Liver (tissue), 9 donors: ENCODE data around the gene RPUSD1. TPM values are rescaled to one million over a fixed set of nuclear protein-coding genes. Genes with fewer than 3 reads are reported as not detected.

ENCODE experiments used
- DNase-seq: peaks from one replicate; pipeline ENCODE4 v3.0.0-alpha.2; 2017; ENCODE audit warnings: low spot score
- H3K27ac ChIP-seq, 2 donors: one replicate each; pipeline ENCODE4 v1.7.0; 2013; ENCODE audit warnings: inconsistent platforms in 2 of 2, low read length in 2 of 2, control low read depth in 1 of 2, low read depth in 1 of 2, mild to moderate bottlenecking in 1 of 2
- H3K27me3 ChIP-seq, 4 donors: one replicate each; pipeline versions ENCODE4 v1.6.1 to v1.7.0; 2013; ENCODE audit warnings: low read length in 3 of 4, inconsistent platforms in 1 of 4, mild to moderate bottlenecking in 1 of 4, moderate library complexity in 1 of 4; ENCODE audit not compliant: control insufficient read depth in 4 of 4, insufficient read depth in 4 of 4
- H3K36me3 ChIP-seq, 4 donors: one replicate each; pipeline versions ENCODE4 v1.6.1 to v1.7.0; 2013; ENCODE audit warnings: low read length in 3 of 4, mild to moderate bottlenecking in 3 of 4, low read depth in 1 of 4, moderate library complexity in 1 of 4; ENCODE audit not compliant: control insufficient read depth in 4 of 4, insufficient read depth in 3 of 4
- H3K4me1 ChIP-seq, 4 donors: one replicate each; pipeline versions ENCODE4 v1.6.1 to v1.7.0; 2013; ENCODE audit warnings: low read length in 3 of 4, mild to moderate bottlenecking in 3 of 4, moderate library complexity in 1 of 4; ENCODE audit not compliant: control insufficient read depth in 4 of 4, insufficient read depth in 4 of 4
- H3K4me3 ChIP-seq, 3 donors: one replicate each; pipeline versions ENCODE4 v1.6.1 to v1.7.0; 2013; ENCODE audit warnings: low read length in 3 of 3, control low read depth in 1 of 3, low read depth in 1 of 3, mild to moderate bottlenecking in 1 of 3
- H3K9ac ChIP-seq, 2 donors: one replicate each; pipeline ENCODE4 v1.7.0; 2013; ENCODE audit warnings: low read length in 2 of 2, mild to moderate bottlenecking in 2 of 2, moderate library complexity in 2 of 2, control low read depth in 1 of 2, low read depth in 1 of 2
- H3K9me3 ChIP-seq, 4 donors: one replicate each; pipeline versions ENCODE4 v1.6.1 to v1.7.0; 2013; ENCODE audit warnings: low read length in 3 of 4; ENCODE audit not compliant: control insufficient read depth in 4 of 4
- ATF3 ChIP-seq: IDR thresholded peaks from 2 replicates; pipeline ENCODE4 v1.6.1; 2016; ENCODE audit warnings: antibody characterized with exemption
- FOXA1 ChIP-seq: IDR thresholded peaks from 2 replicates; pipeline ENCODE4 v1.6.1; 2016; ENCODE audit warnings: antibody characterized with exemption
- FOXA2 ChIP-seq: IDR thresholded peaks from 2 replicates; pipeline ENCODE4 v1.6.1; 2016; ENCODE audit warnings: antibody characterized with exemption
- GABPA ChIP-seq, 2 donors: IDR thresholded peaks in 1 of 2; conservative IDR thresholded peaks in 1 of 2; 2 replicates each; pipeline ENCODE4 v1.6.1; 2016; ENCODE audit warnings: antibody characterized with exemption in 2 of 2, mild to moderate bottlenecking in 1 of 2, moderate library complexity in 1 of 2
- HNF4G ChIP-seq: IDR thresholded peaks from 2 replicates; pipeline ENCODE4 v1.6.1; 2016; ENCODE audit warnings: antibody characterized with exemption
- MAX ChIP-seq: IDR thresholded peaks from 2 replicates; pipeline ENCODE4 v1.6.1; 2016; ENCODE audit warnings: antibody characterized with exemption
- NR2F2 ChIP-seq: IDR thresholded peaks from 2 replicates; pipeline ENCODE4 v1.6.1; 2016; ENCODE audit warnings: antibody characterized with exemption
- RAD21 ChIP-seq, 2 donors: IDR thresholded peaks; 2 replicates each; pipeline ENCODE4 v1.6.1; 2016; ENCODE audit warnings: antibody characterized with exemption in 2 of 2, mild to moderate bottlenecking in 2 of 2
- RXRA ChIP-seq, 2 donors: IDR thresholded peaks; 2 replicates each; pipeline ENCODE4 v1.6.1; 2017 to 2018; ENCODE audit warnings: antibody characterized with exemption in 2 of 2, mild to moderate bottlenecking in 1 of 2
- SP1 ChIP-seq: IDR thresholded peaks from 2 replicates; pipeline ENCODE4 v1.6.1; 2018; ENCODE audit warnings: antibody characterized with exemption, mild to moderate bottlenecking
- TAF1 ChIP-seq: conservative IDR thresholded peaks from 2 replicates; pipeline ENCODE4 v1.6.1; 2016; ENCODE audit warnings: antibody characterized with exemption, mild to moderate bottlenecking
- YY1 ChIP-seq: IDR thresholded peaks from 2 replicates; pipeline ENCODE4 v1.6.1; 2016; ENCODE audit warnings: antibody characterized with exemption, mild to moderate bottlenecking
- WGBS: extraction: QIAGEN DNeasy Blood & Tissue Kit; methylation state at CpG from one replicate; pipeline ENCODE4 v1.1.7; 2013; 5-methylcytosine and 5-hydroxymethylcytosine counted together
- polyA plus RNA-seq, 2 donors: library from polyadenylated mRNA; stranded (reverse) in 1 of 2; unstranded in 1 of 2; fragments of 200-250 nt in 1 of 2; fragments of >200 nt in 1 of 2; fragmentation: Nextera tagmentation in 1 of 2; extraction: Ambion mirVana in 1 of 2; gene quantifications; one replicate each; pipeline versions ENCODE4 v1.2.1 to v1.2.3, GENCODE V29; 2013 to 2015
- total RNA-seq, 2 donors: library from RNA; depleted of rRNA; stranded (reverse); fragments of >200 nt; gene quantifications; one replicate each; pipeline ENCODE4 v1.2.3, GENCODE V29; 2014
- TF ChIP-seq, protein P1 (sequence below): fragments of 150-350 bp; IDR thresholded peaks from 2 replicates; pipeline ENCODE4 v1.5.1; 2017; ENCODE audit warnings: improper control_type of control experiment, low read depth, low read length; ENCODE audit not compliant: missing input control
- TF ChIP-seq, protein P2 (sequence below): IDR thresholded peaks from 2 replicates; pipeline ENCODE4 v1.6.1; 2016; ENCODE audit warnings: antibody characterized with exemption
- TF ChIP-seq, protein P3 (sequence below): IDR thresholded peaks from 2 replicates; pipeline ENCODE4 v1.6.1; 2016; ENCODE audit warnings: antibody characterized with exemption, mild to moderate bottlenecking
- donor health status: healthy.
- donor health status: healthy.
- donor health status: healthy.
- donor health status: healthy.
- donor health status: healthy.

Gene RPUSD1
- total and polyA plus RNA-seq, 4 donors = 4.5 to 10.7 (median 8.9) TPM

GRCh38 chr16:775236-775796 lies 12.9 kb downstream of the RPUSD1 start:
- no peak for DNase-seq
- Histone ChIP-seq H3K9me3 (no peaks in the 10 kb centered on the region), H3K4me3 (no peak overlapping the region), H3K9ac (no peak overlapping the region), H3K36me3 (no peaks in the 10 kb centered on the region), H3K27me3 (no peaks in the 10 kb centered on the region), H3K27ac (no peak overlapping the region), H3K4me1 (no peaks in the 10 kb centered on the region)
- no peak for TF ChIP-seq HNF4G
- TF ChIP-seq MAX = no peak
- TF ChIP-seq YY1 = no peak
- WGBS = 79% methylated on average over 36 of the region's 36 CpGs

DNA sequence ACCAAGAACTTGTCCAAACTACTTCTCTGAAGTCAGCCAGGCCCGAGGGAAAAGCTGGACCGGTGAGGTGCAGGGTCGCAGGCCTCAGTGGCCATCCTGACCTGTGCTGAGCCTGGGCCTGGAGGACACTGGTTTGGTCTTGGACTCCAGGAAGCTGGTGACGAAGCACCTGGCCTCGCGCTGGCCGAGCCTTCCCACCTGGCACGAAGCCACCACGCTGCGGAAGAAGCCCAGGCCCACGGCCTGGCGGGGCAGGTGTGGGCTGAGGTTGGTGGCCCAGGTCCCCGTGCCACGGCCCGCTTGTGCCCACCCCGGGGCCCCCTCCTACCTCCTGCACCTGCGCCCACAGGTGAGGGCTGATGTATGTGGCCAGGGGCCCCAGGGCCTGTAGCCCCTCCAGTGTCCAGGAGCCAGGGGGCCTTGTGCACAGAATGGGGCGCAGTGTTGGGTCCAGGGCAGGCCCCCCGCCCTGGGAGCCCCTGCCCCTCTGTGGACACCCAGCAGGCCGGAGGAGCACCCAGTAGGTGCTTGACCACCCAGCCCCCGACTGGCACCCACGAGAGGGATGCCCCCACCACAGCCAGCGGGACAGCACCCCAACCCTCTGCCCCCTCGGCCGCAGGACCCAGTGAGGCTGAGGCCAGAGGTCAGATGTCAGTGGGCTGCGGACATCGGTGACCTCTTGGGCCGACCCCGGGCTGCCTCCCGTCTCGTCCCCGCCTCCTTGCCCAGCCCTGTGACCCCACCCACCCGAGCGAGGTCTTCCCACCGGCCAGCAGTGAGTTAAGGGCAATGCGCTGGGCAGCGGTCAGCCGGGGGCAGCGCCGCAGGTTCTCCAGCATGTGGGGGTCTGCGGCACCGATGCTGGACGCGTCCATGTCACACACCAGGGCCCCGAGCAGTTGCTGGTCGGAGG lies 13.8 kb downstream of the RPUSD1 start:
- WGBS = 74% methylated on average over 46 of the region's 46 CpGs
- Histone ChIP-seq H3K27ac (no peak overlapping the region), H3K9ac (no peak overlapping the region), H3K36me3 (no peaks in the 10 kb centered on the region), H3K4me3 (no peak overlapping the region), H3K27me3 (peaks cover 0 to 1% (median 0%) of the 10 kb centered on the region in 4 donors), H3K9me3 (no peaks in the 10 kb centered on the region), H3K4me1 (no peaks in the 10 kb centered on the region)
- DNase-seq = no peak
- TF ChIP-seq NR2F2 = no peak
- TF ChIP-seq YY1 = no peak
- TF ChIP-seq FOXA2 = no peak
- TF ChIP-seq, protein P1, sequence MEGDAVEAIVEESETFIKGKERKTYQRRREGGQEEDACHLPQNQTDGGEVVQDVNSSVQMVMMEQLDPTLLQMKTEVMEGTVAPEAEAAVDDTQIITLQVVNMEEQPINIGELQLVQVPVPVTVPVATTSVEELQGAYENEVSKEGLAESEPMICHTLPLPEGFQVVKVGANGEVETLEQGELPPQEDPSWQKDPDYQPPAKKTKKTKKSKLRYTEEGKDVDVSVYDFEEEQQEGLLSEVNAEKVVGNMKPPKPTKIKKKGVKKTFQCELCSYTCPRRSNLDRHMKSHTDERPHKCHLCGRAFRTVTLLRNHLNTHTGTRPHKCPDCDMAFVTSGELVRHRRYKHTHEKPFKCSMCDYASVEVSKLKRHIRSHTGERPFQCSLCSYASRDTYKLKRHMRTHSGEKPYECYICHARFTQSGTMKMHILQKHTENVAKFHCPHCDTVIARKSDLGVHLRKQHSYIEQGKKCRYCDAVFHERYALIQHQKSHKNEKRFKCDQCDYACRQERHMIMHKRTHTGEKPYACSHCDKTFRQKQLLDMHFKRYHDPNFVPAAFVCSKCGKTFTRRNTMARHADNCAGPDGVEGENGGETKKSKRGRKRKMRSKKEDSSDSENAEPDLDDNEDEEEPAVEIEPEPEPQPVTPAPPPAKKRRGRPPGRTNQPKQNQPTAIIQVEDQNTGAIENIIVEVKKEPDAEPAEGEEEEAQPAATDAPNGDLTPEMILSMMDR = no peak
- TF ChIP-seq SP1 = no peak
- TF ChIP-seq RAD21 (IDR thresholded peaks at IDR 0.05) = no peak
- no peak for TF ChIP-seq RXRA (IDR thresholded peaks at IDR 0.05)

DNA sequence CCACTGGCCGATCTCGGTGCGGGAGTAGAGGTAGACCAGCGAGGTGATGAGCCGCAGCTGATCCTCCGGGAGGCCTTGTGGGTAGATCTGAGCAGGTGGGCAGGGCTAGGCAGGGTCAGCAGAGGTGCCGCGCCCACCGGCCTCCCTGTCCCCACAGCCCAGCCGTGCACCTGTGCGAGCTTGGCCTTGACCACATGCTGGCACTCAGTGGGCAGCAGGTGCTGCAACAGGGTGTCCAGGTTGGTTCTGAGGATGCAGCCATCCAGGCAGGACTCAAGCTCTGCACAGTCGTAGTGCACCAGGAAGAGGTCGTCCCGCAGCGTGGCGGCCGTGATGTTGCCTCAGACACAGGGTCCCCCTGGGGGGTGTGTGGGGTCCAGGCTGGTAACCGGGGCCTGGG lies 15.2 kb downstream of the RPUSD1 start:
- H3K27ac ChIP-seq = no peak overlapping the region
- H3K27me3 ChIP-seq = peaks cover 0 to 3% (median 0%) of the 10 kb centered on the region in 4 donors
- no peak for TF ChIP-seq FOXA1
- TF ChIP-seq, protein P2, sequence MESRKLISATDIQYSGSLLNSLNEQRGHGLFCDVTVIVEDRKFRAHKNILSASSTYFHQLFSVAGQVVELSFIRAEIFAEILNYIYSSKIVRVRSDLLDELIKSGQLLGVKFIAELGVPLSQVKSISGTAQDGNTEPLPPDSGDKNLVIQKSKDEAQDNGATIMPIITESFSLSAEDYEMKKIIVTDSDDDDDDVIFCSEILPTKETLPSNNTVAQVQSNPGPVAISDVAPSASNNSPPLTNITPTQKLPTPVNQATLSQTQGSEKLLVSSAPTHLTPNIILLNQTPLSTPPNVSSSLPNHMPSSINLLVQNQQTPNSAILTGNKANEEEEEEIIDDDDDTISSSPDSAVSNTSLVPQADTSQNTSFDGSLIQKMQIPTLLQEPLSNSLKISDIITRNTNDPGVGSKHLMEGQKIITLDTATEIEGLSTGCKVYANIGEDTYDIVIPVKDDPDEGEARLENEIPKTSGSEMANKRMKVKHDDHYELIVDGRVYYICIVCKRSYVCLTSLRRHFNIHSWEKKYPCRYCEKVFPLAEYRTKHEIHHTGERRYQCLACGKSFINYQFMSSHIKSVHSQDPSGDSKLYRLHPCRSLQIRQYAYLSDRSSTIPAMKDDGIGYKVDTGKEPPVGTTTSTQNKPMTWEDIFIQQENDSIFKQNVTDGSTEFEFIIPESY = no peak
- TF ChIP-seq MAX = no peak
- TF ChIP-seq NR2F2 = no peak
- no peak for TF ChIP-seq SP1
- TF ChIP-seq, protein P3, sequence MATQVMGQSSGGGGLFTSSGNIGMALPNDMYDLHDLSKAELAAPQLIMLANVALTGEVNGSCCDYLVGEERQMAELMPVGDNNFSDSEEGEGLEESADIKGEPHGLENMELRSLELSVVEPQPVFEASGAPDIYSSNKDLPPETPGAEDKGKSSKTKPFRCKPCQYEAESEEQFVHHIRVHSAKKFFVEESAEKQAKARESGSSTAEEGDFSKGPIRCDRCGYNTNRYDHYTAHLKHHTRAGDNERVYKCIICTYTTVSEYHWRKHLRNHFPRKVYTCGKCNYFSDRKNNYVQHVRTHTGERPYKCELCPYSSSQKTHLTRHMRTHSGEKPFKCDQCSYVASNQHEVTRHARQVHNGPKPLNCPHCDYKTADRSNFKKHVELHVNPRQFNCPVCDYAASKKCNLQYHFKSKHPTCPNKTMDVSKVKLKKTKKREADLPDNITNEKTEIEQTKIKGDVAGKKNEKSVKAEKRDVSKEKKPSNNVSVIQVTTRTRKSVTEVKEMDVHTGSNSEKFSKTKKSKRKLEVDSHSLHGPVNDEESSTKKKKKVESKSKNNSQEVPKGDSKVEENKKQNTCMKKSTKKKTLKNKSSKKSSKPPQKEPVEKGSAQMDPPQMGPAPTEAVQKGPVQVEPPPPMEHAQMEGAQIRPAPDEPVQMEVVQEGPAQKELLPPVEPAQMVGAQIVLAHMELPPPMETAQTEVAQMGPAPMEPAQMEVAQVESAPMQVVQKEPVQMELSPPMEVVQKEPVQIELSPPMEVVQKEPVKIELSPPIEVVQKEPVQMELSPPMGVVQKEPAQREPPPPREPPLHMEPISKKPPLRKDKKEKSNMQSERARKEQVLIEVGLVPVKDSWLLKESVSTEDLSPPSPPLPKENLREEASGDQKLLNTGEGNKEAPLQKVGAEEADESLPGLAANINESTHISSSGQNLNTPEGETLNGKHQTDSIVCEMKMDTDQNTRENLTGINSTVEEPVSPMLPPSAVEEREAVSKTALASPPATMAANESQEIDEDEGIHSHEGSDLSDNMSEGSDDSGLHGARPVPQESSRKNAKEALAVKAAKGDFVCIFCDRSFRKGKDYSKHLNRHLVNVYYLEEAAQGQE = no peak
- TF ChIP-seq RAD21 (IDR thresholded peaks at IDR 0.05) = no peak
- TF ChIP-seq RXRA (IDR thresholded peaks at IDR 0.05) = no peak
- TF ChIP-seq GABPA (IDR thresholded peaks at IDR 0.05 in 1 of 2, conservative IDR thresholded peaks at IDR 0.05 in 1 of 2) = no peak
- TF ChIP-seq YY1 = no peak
- no peak for TF ChIP-seq ATF3
- no peak for TF ChIP-seq TAF1
- no peak for TF ChIP-seq FOXA2
- H3K9me3 ChIP-seq = no peaks in the 10 kb centered on the region
- 84% methylated on average over 18 of the region's 18 CpGs for WGBS
- no peak overlapping the region for H3K4me3 ChIP-seq
- no peaks in the 10 kb centered on the region for H3K4me1 ChIP-seq
- DNase-seq = no peak
- H3K9ac ChIP-seq = no peak overlapping the region
- H3K36me3 ChIP-seq = no peaks in the 10 kb centered on the region
